ENCODE measurements around the gene C15orf61.
A peak's percentile ranks its signal among the peaks of the same experiment; 100 is the strongest.

The C15orf61 gene

GRCh38 chr15:67515090-67515489 lies 5.8 kb upstream of the C15orf61 start:
- no peak for DNase-seq

GRCh38 chr15:67515557-67515956 lies 5.4 kb upstream of the C15orf61 start:
- no peak for DNase-seq

GRCh38 chr15:67520321-67521028 lies 456 bp upstream of the C15orf61 start:
- peak; percentile 6 for DNase-seq

- DNase-seq = no peak
Observed at GRCh38 chr15:67521783-67522568, 1.0 kb downstream of the C15orf61 start.

GRCh38 chr15:67523330-67523729 lies 2.4 kb downstream of the C15orf61 start:
- no peak for DNase-seq

- no peak for DNase-seq
Observed at GRCh38 chr15:67524235-67524634, 3.3 kb downstream of the C15orf61 start.

- no peak for DNase-seq
Observed at GRCh38 chr15:67528513-67528912, 7.6 kb downstream of the C15orf61 start.

GRCh38 chr15:67531379-67531914 lies 10.5 kb downstream of the C15orf61 start:
- DNase-seq = no peak

- DNase-seq = no peak
Observed at GRCh38 chr15:67533873-67534272, 12.9 kb downstream of the C15orf61 start.

GRCh38 chr15:67534360-67534759 lies 13.4 kb downstream of the C15orf61 start:
- no peak for DNase-seq

GRCh38 chr15:67537771-67538170 lies 16.8 kb downstream of the C15orf61 start:
- DNase-seq = no peak

GRCh38 chr15:67542420-67543347 lies 21.8 kb downstream of the C15orf61 start, which contains the start of gene MAP2K5:
Gene MAP2K5 (plus strand): TSS chr15:67542703. CDS start chr15:67543336, 633 bp downstream.
- DNase-seq = peak; percentile 86

- no peak for DNase-seq
Observed at GRCh38 chr15:67543348-67543718, 22.4 kb downstream of the C15orf61 start.

- DNase-seq = no peak
Observed at GRCh38 chr15:67544475-67544874, 23.5 kb downstream of the C15orf61 start.

GRCh38 chr15:67545864-67546263 lies 24.9 kb downstream of the C15orf61 start:
- DNase-seq = no peak

- DNase-seq = no peak
Observed at GRCh38 chr15:67547064-67547463, 26.1 kb downstream of the C15orf61 start.

- no peak for DNase-seq
Observed at GRCh38 chr15:67547836-67548235, 26.9 kb downstream of the C15orf61 start.

GRCh38 chr15:67548236-67548852 lies 27.4 kb downstream of the C15orf61 start:
- DNase-seq = no peak

- no peak for DNase-seq
Observed at GRCh38 chr15:67548862-67549651, 28.1 kb downstream of the C15orf61 start.

- no peak for DNase-seq
Observed at GRCh38 chr15:67549736-67550135, 28.8 kb downstream of the C15orf61 start.

GRCh38 chr15:67550522-67550921 lies 29.6 kb downstream of the C15orf61 start:
- DNase-seq = no peak

Data from stimulated activated CD4-positive, alpha-beta T cell treated with anti-CD3 and anti-CD28 coated beads, Interleukin-4, amount 100 ng/mL, for 24 hours (primary cell).